ENCODE results near the gene ABCC8.

Gene ABCC8

DNA sequence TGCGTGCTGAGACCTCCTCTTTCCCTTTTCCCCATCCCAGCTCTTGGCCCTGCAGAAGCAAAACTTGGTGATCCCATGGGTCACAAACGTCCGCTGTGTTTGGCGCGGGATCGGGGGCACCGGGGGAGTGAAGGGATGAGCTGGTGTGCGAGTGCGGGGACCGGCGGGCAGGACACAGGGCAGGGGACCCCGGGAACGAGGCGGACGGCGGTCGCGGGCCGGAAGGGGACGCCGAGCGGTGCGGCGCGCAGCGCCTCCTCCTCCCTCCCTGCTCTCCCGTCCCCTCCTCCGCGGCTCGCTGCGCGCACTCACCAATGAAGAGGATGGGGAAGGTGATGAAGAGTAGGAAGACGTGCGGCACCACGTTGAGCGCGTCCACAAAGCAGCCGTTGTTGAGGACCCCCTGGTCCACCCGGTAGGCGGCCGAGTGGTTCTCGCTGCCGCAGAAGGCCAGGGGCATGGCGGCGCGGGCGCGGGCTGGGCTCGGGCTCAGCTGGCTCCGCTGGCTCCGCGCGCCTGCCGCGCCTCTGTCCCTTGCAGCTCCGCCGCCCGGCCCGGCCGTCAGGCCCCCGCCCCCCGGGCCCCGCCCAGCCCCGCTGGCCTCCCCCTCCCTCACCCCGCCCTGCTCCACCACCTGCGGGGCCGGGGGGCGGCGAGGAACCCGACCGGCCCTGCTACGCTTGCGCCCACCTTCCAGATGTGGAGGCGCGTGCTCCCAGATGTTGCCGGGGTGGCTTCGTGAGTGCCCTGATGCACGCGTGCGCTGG, at the start of gene ABCC8:
ABCC8 (minus strand) TSS at position 529 of the 767 bp plus-strand sequence; CDS start at position 460, 69 bp downstream.
- no peak for DNase-seq

DNA sequence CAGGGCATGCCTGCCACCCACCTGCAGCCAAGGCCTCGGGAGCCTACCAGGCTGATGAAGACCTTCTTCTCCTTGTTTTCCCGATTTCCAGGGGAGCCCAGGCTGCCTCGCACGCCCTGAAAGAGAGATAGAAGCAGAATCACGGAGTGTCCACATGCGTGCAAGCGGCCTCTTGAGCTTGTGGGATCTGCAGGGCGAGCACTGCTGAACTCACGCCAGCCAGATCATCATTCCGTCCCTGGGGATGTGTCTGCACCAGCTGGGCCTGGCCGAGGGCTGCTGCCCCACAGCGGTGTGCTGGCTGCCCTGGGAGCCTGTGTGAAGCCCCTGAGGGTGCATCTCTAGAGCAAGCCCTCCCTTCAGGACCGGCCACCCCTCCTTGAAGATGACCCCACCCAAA, 49.7 kb upstream of the ABCC8 start:
- DNase-seq = no peak

DNA sequence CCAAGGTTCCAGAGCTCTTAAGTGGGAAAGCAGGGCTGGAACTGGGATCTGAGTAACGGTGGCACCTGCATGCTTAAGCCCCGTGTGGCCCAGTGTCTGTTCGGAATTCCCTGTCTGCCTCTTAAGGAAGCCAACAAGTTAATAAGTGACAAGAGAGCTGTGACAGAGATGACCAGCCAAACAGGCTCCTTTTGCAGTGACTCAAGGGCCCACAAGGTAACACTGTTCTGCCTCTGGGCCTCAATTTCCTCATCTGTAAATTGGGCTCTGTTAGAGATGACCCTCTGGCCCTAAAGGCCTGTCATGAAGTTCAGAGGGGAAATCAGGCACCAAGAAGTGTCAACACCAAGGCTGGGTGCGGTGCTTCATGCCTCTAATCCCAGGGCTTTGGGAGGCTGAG, 48.9 kb upstream of the ABCC8 start:
- DNase-seq = no peak

DNA sequence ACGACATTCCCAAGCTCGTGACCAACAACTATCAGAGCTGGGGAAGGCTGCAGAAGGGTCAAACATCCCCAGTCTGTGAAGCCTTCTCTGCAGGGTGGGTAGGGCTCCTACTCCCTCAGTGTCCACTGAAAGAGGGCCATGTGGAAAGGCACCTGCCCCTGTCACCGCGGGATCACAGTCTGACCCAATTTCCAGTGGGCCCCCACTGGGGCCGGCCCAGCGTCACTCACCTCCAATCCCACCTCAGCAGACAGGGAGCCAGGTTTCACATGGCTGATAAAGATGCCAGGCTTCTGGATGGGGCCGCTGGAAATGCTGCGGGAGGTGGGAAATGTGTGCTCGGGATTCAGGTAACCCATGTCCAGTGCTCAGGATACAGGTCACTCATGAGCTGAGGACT, 47.6 kb upstream of the ABCC8 start:
- no peak for DNase-seq

DNA sequence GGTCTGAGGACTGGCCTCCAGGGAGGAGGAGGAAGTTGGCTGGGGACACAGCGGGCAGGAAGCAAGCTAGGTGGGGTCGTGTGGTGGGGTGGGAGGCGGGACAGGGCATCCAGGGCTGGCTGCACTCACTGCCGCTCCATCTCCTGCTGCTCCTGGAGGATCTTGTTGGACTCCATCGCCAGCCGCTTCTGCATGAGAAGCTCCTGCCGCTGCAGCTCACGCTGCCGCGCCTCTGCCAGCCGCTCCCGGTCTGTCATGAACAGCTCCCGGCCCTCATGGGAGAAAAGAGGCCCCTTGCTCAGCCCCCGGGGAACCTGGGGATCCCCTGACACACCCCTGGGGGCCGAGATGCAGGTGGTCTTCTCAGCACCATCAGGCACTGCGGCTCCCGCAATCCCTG, 46.0 kb upstream of the ABCC8 start:
- no peak for DNase-seq

DNA sequence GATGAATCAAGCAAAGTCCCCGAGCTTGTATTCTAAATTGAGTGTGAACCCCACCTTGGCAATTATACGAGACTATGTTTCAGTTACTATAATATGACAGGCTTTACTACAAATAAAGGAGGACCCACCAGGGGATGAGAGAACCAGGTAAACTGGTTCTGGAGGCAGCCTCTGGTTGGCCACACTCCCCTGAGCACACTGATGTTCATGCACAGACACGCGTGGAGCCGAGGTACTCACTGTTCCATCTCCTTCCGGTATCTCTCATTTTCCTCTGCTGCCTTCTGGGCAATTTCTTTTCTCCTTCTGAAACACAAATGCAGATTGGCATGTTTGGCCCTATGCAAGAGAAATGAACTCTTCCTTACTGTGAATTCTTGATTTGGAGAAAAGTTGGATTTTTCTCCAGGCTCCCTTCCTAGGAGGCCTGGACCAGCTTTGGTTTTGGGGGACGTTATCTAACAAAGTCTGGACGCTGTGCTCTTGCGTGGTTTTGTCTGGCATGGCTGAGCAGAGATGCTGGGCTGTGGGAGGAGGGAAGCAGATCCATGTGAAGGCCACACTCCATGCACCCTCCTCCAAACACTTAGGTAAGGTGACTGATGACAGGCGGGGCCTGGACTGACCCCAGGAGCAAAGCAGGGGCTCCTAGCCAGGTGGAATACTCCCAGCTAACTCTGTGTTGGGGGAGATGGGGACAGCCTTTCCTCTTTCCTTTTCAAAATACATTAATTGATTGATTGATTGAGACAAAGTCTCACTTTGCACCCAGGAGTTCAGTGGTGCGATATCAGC, 44.7 kb upstream of the ABCC8 start:
- no peak for DNase-seq

DNA sequence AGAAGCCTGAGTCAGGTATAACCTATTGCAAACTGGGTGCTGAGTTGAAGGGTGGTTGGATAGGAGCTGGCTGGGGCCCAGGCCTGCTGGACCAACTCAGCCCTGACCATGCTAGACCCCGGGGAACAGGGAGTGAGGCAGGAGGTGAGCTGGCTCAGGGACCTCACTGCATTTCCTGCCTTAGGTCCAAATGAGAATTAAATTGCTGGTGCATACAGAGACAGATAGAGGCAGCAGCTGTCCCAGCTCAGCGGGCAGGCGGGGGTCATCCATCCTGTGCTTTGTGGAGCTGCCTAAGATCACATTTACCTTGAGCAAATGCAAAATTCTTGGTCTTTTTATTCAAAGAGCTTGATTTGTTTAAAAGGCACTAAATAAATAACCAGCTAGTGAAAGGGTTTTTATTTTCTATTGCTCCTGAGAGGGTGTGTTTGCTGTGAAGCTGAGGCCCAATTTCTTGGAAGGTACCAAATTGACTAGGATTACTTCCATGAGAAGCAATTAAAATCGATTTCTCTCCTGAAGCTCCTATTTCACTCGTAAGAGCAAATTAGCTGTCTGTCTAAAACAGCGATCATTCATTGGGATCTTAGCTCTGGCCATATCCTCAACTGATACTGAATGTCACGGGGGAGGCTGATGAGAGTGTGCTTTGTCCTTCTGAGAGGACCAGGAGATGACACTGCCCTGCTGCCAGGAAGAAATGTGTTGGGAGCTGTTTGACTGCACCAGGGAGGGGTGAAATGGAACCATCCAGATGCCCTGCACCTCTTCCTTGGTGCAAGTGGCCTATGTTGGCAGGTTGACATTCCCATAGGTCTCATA, 42.6 kb upstream of the ABCC8 start:
- no peak for DNase-seq

DNA sequence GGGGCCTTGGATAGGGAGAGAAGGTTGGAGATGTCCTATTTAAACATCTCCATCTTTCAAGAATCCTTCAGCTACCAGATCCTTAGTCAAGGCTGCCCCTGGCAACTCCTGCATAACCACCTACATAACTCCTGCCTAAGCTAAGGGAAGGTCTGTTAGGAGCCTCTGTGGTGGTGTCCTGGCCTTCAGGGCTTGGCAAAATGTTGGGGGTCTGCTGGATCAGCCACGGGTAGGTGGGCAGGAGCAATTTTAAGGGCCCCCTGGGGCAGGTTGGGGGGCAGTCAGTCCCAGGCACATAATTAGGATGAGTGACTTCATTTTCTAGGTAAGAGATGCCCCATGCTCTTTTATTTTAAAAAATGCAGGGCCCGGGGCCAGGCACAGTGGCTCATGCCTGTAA, 41.7 kb upstream of the ABCC8 start:
- no peak for DNase-seq

DNA sequence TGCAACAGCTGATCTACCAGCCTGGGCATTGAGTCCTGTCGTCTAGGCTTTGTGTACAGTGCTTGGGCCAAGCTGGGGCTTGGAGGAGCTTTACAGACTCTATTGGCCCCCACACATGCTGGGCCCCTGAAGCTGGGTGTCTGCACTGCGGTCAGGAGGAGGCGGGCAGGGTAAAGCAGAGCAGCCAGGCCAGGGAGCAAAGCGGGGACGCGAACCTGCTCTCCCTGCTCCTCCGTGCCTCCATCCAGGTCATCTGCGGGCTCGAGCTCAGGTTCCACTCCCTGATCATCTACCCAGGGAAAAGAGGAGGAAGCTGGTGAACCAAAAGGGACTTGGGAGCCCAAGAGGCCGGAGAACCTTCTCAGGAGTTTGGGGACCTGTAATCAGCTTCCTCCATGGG, 40.5 kb upstream of the ABCC8 start:
- DNase-seq = no peak

DNA sequence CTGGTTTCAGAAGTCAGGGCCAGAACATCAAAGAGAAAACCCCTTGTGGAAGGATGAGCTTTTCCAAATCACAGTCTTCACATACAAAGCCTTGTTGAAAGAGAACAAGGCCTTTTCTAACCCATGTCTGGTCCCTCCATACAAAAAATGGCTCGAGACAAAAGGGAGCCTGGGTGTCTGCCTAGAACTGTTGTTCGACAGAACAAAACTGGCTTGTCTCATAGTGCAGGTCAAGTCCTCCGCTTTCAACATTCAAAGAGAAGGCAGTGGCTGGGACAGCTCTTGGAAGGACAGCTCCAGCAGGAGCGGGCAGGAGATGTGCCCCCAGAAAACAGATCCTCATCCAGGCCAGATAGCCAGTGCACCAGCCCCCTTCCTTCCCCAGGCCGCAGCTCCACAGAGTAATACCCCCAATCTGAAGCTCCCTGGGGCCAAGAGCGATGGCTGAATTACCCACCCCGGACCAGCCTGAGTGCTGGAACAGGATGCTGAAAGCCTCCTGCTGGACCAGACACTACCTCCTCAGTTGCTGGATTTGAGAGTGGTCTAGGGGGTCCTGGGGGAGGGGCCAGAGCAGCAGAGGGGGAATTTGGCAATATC, 40.0 kb upstream of the ABCC8 start:
- no peak for DNase-seq

DNA sequence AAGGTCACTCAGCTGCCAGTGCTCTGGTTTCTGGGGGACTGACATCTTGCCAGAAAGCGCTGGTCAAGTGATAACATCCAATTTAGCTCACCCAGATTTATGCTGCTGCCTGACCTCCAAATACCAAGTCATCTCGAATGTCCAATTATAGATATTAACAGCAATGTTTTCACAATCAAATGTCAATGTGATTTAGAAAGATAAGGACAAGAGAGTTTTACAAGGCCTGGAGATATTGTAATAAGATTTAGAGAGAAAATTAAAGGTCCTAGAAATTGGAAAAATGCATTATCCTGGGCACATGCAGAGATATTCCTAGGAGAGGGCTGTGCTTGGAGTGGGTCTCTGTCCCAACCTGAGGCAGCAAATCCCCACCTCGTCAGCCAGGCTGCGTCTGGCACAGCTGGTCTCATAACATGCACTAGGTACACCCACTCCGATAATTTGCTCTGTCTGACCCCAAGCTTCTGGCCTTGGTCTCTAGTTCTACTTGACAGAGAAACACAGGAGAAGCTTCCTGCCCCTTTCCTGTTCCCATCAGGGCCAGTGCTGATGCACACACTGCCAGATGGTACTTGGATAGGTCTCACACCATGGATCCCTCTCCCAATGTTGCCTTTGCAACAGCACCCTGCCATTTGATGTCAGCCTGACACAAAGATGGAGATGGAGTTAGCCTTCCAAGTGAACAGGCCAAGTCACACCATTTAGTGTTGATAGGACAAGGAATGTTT, 39.0 kb upstream of the ABCC8 start:
- no peak for DNase-seq

DNA sequence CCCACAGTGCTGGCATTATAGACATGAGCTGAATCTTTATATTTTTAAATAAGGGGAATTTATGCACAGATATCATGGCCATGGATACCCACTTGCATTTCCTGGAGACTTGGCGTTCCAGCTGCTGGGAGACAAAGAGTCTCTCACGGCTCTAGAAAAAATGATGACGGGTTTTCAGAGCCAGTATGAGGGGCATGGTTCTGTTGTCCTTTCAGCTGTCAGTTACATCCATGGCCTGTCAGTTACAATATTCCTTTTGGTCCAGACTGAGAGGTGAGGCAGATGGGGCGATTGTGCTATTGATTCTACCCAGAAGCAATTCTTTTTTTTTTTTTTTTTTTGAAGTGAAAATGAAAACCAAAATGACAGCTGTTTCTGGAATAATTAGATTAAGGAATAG, 37.8 kb upstream of the ABCC8 start:
- no peak for DNase-seq

DNA sequence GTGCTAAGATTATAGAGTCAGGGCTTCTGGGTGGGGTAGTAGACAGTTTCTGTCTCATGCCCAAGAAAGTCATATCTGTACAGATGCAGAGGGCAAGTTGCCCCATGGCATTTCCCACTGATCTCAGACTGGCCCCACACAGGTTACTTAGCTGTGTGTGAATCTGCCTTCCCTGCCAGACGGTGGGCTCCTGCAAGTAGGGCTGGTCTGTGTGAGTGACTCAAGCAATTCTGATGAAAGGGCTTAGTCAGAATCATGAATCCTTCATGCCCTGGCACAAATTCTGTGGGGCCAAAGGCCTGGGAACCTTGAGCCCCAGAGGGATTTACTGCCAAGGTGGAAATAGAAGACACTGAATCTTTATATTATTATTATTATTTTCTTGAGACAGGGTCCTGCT, 37.2 kb upstream of the ABCC8 start:
- DNase-seq = no peak

DNA sequence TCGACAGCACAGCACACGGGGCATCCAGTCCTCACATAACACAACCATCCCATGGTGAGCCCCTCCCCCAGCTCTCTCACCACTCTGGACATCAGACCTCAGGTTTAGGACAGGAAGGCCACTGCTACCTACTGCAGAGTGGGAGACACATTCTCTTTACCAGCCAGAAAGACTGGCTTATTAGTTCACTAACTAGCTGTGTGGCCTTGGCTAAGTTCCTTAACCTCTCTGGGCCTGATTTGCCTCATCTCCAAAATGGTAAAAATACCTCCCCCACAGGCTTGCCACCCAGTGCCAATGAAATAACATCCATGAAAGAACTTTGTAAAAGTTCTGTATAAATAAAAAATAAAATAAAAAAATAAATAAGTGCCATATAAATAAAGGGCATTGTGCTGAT, 35.5 kb upstream of the ABCC8 start:
- no peak for DNase-seq

DNA sequence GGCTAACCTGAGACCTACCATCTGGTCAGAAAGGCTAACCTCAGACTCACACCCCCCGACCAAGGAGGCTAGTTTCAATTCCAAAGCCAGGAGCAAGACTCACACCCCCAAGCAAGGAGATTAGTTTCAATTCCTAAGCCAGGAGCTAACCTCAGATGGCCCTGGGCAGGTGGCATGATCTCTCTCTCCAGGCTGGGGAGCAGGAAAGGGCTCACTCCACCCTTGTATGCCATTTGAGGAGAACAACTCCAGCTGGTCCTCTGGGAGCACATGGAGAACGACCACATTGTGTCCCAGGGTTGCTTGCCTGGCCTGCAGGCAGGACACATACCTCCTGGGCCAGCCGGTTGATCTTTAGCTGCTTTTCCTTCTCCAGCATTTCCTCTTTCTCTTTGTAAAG, 34.9 kb upstream of the ABCC8 start:
- no peak for DNase-seq

DNA sequence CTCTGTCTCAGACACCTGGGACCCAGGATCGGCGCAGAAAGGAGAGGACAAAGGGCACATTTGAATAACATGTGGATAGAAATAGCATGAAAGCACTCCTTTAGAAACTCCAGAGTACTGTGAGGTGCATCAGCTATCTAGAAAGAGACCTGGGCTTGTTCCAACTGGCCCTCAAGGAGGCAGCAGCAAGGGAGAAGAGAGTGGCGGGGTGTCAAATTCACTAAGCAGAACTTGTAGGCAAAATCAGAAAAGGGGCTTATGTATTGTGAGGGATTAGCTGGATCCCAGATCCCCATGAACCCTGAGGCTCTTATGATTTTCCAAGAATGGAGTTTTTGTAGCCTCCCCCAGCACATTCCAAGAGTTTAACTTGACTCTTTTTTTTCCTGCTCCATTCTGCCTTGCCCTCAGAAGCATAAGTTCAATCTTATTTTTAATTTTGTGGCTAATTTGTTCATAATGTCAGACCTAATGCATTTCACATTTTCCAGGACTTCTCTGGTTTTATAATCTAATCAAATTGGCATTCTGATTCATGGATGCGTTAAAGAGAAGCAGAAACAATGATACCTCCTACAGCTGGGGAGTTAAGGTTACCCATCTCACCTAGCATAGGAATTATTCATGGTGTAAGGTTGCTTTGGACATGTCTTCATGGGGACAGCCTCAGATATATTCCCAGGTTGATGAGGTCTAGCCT, 34.0 kb upstream of the ABCC8 start:
- no peak for DNase-seq

DNA sequence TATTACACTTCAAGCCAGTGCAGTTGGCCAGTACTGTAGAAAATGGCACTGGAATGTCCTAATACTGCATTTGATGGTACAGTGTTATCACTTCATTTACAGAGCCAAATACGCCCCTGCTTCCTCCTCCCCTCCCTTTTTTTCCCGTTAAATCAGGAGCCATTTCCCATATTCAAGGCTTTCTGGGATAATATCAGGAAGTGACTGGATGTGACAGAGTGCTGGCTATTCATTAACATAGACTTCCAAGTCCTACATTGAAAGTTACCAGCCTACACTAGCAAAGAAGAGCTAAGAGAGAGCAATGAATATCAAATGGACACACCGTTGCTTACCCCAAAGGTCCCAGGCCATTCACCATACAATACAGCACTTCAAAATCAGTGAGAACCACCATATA, 32.1 kb upstream of the ABCC8 start:
- no peak for DNase-seq

DNA sequence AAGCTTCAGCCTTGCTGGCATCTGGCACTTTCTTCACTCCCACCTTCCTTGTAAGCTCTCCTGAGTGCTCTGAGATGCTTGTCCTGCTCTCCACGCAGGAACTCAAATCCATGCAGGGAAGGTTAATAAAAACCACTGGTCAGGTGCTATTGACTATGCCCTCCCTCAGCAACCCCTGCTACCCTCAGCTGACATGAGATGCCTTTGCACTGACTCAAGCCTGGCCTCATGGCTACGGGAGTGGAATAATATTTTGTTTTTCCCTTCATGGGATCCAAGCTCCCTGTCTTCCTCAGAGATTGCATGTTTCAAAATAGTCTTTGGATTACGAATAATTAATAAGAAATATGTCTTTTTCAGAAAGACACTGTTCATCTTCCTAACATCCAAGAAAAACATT, 31.7 kb upstream of the ABCC8 start:
- DNase-seq = no peak

DNA sequence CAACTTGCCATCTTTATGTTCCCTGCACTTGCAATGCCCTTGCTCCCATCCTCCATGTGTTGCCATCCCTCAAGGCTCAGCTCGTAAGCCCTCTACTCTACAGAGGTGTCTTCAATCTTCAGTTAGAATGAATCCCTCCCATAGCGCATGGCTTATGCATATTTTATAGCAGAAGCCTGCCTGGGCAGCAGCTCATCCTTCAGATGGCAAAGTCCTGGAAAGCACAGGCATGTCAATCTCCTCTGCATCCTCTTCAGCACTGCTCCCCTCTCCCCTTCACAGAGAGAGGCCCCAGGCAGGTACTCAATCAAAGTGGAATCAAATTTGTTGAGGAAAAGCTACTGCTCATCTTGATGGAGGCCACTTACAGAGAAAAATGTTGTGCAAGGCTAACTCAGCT, 31.1 kb upstream of the ABCC8 start:
- DNase-seq = no peak

DNA sequence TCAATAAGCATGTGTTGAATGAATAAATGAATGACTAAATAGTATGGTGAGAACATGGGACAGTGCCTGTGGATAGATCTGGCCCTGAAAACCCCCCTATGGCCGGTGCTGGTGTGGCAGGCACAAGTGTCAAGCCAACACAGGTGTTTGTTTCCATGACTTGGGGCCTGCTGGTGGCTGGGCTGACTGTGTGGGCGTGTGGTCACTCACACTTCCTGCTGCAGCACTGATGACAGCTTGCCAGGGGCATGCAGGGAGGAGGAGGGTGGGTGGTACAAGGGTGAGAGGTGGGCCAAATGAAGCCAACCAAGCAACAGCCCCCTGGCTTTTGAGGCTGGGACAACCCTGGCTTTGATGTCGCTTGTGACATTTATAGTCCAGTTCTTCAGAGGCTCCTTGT, 30.3 kb upstream of the ABCC8 start:
- DNase-seq = no peak

DNA sequence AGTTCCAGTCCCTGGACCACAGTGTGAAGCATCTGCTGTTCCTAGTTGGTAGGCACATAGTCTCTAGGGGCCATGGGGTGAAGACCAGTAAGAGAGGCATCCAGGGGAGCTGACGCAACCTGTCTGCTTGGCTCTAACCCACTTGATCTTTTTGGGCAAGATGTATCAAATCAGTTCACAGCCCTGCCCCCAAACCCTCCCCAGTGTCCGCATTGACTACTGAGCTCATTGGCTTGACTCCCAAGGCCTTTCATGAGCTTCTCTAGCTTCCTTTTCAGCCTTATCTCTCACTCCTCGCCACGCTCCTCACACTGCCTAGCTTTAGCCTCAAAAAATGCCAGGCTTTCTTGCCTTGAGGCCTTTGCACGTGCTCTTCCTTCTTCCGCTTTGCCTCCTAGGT, 29.7 kb upstream of the ABCC8 start:
- no peak for DNase-seq

DNA sequence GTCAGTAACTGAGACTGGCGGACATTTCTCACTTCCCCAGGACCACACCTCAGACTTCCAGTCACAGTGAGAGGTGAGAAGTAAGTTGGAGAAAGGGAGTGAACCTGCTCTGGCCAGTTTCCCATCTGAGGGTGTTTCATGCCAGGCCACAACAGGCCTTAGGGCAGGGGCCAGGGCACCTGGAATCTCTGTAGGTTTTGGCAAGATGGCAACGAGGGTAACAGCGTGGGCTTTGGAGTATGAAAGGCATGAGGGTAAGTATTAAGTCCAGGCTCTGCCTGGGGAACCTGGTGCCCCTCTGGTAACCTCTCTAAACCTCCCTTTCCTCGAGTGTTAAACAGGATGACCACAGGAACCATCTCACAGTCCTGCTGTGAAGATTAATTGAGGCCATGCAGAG, 28.5 kb upstream of the ABCC8 start:
- DNase-seq = no peak
